ENCODE results near the gene FOXN4.
A peak's percentile ranks its signal among the peaks of the same experiment; 100 is the strongest.

DNA sequence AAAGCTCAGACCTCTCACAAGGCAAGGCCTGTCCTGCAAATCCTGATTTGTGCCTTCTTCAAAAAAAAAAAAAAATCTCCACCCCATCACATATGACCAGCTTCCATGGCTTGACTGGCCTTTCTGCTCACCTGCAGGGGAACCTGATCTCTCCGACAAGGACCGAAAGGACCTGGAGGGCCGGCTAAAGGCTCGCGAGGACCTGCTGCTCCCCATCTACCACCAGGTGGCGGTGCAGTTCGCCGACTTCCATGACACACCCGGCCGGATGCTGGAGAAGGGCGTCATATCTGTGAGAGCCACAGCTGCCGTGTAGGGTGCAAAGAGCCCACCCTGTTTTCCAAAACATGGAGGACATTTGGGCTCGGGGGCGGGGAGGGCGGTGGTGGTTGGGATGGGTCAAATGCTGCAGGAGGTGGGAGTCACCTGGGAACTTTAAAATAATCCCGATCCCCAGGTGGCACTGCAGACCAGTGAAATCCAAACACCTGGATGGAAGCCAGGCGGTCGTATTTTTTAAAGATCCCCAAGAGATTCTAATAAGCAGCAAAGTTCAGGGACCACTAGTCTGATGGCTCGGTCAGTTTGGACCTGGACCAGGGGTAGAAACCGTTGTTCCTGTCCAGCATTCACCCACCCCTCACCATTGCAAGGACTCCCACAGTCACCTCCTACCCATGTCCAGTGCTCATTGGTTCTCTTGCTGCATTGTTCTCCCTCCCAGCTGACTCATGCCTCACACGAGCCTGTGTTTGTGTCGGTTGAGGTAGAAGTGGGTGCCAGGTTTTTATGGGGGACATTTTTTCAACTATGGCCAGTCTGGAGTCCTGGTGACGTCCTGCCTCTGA is 44.8 kb downstream of the FOXN4 start:
- TF ChIP-seq POLR2A (IDR thresholded peaks at IDR 0.05) (no peak), EP300 (IDR thresholded peaks at IDR 0.05) (no peak)
- TF ChIP-seq, protein P1, sequence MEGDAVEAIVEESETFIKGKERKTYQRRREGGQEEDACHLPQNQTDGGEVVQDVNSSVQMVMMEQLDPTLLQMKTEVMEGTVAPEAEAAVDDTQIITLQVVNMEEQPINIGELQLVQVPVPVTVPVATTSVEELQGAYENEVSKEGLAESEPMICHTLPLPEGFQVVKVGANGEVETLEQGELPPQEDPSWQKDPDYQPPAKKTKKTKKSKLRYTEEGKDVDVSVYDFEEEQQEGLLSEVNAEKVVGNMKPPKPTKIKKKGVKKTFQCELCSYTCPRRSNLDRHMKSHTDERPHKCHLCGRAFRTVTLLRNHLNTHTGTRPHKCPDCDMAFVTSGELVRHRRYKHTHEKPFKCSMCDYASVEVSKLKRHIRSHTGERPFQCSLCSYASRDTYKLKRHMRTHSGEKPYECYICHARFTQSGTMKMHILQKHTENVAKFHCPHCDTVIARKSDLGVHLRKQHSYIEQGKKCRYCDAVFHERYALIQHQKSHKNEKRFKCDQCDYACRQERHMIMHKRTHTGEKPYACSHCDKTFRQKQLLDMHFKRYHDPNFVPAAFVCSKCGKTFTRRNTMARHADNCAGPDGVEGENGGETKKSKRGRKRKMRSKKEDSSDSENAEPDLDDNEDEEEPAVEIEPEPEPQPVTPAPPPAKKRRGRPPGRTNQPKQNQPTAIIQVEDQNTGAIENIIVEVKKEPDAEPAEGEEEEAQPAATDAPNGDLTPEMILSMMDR (IDR thresholded peaks at IDR 0.05), result peak; percentile 50 to 67 (median 62)

Measured in tibial nerve (tissue), 4 donors.